ENCODE data around the gene PTGR3.

DNA sequence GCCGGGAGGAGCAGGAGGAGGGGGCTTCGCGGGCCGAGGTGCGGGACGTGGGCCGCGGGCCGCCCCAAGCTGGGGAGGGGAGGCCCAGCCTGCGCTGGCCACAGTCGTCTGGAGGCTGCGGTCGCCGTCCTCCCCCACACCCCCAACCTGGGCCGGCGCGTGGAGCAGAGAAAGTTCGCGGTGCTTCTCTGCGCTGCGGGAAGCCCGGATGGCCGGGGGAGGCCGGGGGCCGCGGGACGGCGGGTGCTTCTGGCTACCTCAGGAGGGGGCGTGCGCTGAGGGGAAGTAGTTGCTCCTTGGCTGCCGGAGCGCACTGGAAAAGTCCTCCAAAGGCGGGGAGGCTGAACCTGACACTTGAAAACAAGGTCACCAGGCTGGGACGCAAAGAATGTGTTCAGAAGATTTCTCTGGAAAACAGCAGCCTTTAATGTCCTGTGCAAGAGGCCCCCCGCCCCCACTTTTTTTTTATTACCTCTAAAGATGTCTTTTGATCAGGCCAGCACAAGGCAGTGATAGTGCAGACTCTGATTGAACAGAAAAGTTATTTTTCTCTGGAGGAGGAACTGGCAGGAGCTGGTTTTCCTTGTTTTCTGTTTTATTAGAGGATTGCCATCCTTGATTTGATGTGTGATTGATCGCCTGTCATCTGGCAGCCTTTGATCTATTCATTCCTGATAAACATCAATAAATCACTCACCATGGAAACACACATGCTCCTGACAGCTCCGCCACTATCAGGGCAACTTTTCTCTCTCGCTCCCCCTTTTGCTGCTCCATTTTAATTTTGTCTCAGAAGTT lies 3.2 kb upstream of the PTGR3 start:
- no peak for TF ChIP-seq TEAD4 (IDR thresholded peaks at IDR 0.05)
- no peak for TF ChIP-seq TAF1 (IDR thresholded peaks at IDR 0.05; ENCODE audit: low read depth)
- TF ChIP-seq, protein P1, sequence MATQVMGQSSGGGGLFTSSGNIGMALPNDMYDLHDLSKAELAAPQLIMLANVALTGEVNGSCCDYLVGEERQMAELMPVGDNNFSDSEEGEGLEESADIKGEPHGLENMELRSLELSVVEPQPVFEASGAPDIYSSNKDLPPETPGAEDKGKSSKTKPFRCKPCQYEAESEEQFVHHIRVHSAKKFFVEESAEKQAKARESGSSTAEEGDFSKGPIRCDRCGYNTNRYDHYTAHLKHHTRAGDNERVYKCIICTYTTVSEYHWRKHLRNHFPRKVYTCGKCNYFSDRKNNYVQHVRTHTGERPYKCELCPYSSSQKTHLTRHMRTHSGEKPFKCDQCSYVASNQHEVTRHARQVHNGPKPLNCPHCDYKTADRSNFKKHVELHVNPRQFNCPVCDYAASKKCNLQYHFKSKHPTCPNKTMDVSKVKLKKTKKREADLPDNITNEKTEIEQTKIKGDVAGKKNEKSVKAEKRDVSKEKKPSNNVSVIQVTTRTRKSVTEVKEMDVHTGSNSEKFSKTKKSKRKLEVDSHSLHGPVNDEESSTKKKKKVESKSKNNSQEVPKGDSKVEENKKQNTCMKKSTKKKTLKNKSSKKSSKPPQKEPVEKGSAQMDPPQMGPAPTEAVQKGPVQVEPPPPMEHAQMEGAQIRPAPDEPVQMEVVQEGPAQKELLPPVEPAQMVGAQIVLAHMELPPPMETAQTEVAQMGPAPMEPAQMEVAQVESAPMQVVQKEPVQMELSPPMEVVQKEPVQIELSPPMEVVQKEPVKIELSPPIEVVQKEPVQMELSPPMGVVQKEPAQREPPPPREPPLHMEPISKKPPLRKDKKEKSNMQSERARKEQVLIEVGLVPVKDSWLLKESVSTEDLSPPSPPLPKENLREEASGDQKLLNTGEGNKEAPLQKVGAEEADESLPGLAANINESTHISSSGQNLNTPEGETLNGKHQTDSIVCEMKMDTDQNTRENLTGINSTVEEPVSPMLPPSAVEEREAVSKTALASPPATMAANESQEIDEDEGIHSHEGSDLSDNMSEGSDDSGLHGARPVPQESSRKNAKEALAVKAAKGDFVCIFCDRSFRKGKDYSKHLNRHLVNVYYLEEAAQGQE (IDR thresholded peaks at IDR 0.05; ENCODE audit: low read depth) = no peak
- TF ChIP-seq RAD21 (IDR thresholded peaks at IDR 0.05; ENCODE audit: low read depth) = no peak
- TF ChIP-seq FOXM1 (IDR thresholded peaks at IDR 0.05; ENCODE audit: borderline replicate concordance, low read depth) = no peak
- TF ChIP-seq NFIC (IDR thresholded peaks at IDR 0.05) = no peak; the same call in 1 of the 2 replicates
